ENCODE data around the gene CAV1. TPM values are rescaled to one million over a fixed set of nuclear protein-coding genes. Genes with fewer than 3 reads are reported as not detected.

The CAV1 gene
- total and polyA plus RNA-seq, 3 donors from 2014 or later = 33.1 to 84.2 (median 39.9) TPM

- Histone ChIP-seq H3K36me3 (ENCODE audit: low read depth, missing control alignments) (no peaks in the 10 kb centered on the region), H3K27me3 (no peaks in the 10 kb centered on the region), H3K4me1 (no peaks in the 10 kb centered on the region), H3K9me3 (no peaks in the 10 kb centered on the region), H3K4me3 (no peak overlapping the region), H3K27ac (no peak overlapping the region)
- no peak for TF ChIP-seq CTCF (IDR thresholded peaks at IDR 0.05)
- TF ChIP-seq POLR2A (IDR thresholded peaks at IDR 0.05) = no peak
- intact Hi-C loops (cut with DNase I; ENCODE audit: low total_unique reads) = no loop called here
- WGBS, 2 donors = 62 to 70% methylated on average over 5 of the region's 5 CpGs
- no peak for DNase-seq
These were observed 68.7 kb downstream of the CAV1 start for GRCh38 chr7:116593359-116594075.

- Histone ChIP-seq H3K27ac (no peak overlapping the region), H3K9me3 (no peaks in the 10 kb centered on the region), H3K4me3 (no peak overlapping the region), H3K27me3 (no peaks in the 10 kb centered on the region), H3K4me1 (no peaks in the 10 kb centered on the region), H3K36me3 (ENCODE audit: low read depth, missing control alignments) (no peaks in the 10 kb centered on the region)
- intact Hi-C loops (cut with DNase I; ENCODE audit: low total_unique reads) = no loop called here
- WGBS, 2 donors = 85 to 97% methylated on average over 9 of the region's 9 CpGs
- no peak for DNase-seq
- no peak for TF ChIP-seq CTCF (IDR thresholded peaks at IDR 0.05)
- no peak for TF ChIP-seq POLR2A (IDR thresholded peaks at IDR 0.05)
These were observed 70.2 kb downstream of the CAV1 start for GRCh38 chr7:116595063-116595462.

GRCh38 chr7:116597384-116597783, 72.5 kb downstream of the CAV1 start:
- Histone ChIP-seq H3K36me3 (ENCODE audit: low read depth, missing control alignments) (no peaks in the 10 kb centered on the region), H3K4me3 (no peak overlapping the region), H3K27me3 (no peaks in the 10 kb centered on the region), H3K4me1 (no peaks in the 10 kb centered on the region), H3K27ac (no peak overlapping the region), H3K9me3 (no peaks in the 10 kb centered on the region)
- intact Hi-C loops (cut with DNase I; ENCODE audit: low total_unique reads) = no loop called here
- 71 to 91% methylated on average over 6 of the region's 6 CpGs for WGBS, 2 donors
- TF ChIP-seq CTCF (IDR thresholded peaks at IDR 0.05) (no peak), POLR2A (IDR thresholded peaks at IDR 0.05) (no peak)
- no peak for DNase-seq

GRCh38 chr7:116598278-116598677, 73.4 kb downstream of the CAV1 start:
- WGBS, 2 donors = 83 to 90% methylated on average over 5 of the region's 5 CpGs

More at GRCh38 chr7:116598278-116598677, 73.4 kb downstream of the CAV1 start:
- Histone ChIP-seq H3K27ac (no peak overlapping the region), H3K9me3 (no peaks in the 10 kb centered on the region), H3K4me3 (no peak overlapping the region), H3K4me1 (no peaks in the 10 kb centered on the region), H3K27me3 (no peaks in the 10 kb centered on the region), H3K36me3 (ENCODE audit: low read depth, missing control alignments) (no peaks in the 10 kb centered on the region)
- intact Hi-C loops (cut with DNase I; ENCODE audit: low total_unique reads) = no loop called here
- TF ChIP-seq CTCF (IDR thresholded peaks at IDR 0.05) (no peak), POLR2A (IDR thresholded peaks at IDR 0.05) (no peak)
- DNase-seq = no peak

Measured in testis (tissue), 3 donors.